Measurements from ENCODE around the gene SLC22A31.

Gene SLC22A31

DNA sequence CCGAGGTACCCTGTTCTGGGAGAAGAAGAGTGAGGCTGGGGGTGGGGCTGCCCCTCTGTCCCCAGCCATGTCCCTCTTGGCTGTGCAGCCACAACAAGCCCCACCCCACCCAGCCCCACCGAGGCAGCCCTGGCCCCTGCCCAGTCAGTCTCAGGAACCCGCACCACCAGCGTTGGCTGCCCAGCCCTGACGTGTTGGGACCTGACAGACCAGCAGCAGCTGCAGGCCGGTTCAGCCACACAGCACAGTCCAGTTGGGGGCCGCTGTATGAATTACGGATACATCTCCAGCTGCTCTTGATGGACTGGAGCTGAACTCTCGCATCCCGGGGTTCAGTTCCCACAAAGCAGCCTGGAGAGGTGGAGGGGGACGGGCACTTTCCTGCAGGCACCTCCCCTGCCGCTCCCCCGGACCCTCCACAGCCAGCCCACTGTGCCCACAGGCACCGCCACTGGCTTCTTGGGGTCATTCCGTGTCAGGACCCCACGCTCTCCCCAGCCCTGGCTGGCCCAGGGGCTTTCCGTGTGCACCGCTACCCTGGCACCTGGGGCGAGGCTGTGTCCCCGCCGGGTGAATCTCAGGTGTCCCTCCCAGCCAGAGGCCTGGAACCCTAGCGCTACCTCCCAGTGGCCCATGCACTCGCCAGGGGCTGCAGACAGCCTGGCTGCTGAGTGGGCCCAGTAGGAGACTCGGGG, 21.7 kb downstream of the SLC22A31 start:
- Histone ChIP-seq H3K9me3 (ENCODE audit: insufficient read depth, low read length) (no peaks in the 10 kb centered on the region), H2AFZ (ENCODE audit: low read depth, low read length, severe bottlenecking) (no peak overlapping the region), H3K9me2 (replicated peaks; ENCODE audit: insufficient read depth, low read length) (no peaks in the 10 kb centered on the region), H3K79me2 (ENCODE audit: insufficient read depth, low read length) (no peaks in the 10 kb centered on the region), H3F3A (ENCODE audit: insufficient read depth) (no peaks in the 10 kb centered on the region), H3K27me3 (ENCODE audit: low read length) (no peaks in the 10 kb centered on the region), H3K4me3 (ENCODE audit: insufficient read depth, low read length, poor library complexity, severe bottlenecking) (no peak overlapping the region), H3K9ac (ENCODE audit: low read length) (no peak overlapping the region), H3K27ac (ENCODE audit: low read depth, low read length) (no peak overlapping the region), H3K36me3 (ENCODE audit: low read length) (no peaks in the 10 kb centered on the region), H4K20me1 (ENCODE audit: low read depth, low read length) (no peaks in the 10 kb centered on the region), H3K4me2 (ENCODE audit: low read depth, low read length, poor library complexity, severe bottlenecking) (no peak overlapping the region)
- TF ChIP-seq, protein P1, sequence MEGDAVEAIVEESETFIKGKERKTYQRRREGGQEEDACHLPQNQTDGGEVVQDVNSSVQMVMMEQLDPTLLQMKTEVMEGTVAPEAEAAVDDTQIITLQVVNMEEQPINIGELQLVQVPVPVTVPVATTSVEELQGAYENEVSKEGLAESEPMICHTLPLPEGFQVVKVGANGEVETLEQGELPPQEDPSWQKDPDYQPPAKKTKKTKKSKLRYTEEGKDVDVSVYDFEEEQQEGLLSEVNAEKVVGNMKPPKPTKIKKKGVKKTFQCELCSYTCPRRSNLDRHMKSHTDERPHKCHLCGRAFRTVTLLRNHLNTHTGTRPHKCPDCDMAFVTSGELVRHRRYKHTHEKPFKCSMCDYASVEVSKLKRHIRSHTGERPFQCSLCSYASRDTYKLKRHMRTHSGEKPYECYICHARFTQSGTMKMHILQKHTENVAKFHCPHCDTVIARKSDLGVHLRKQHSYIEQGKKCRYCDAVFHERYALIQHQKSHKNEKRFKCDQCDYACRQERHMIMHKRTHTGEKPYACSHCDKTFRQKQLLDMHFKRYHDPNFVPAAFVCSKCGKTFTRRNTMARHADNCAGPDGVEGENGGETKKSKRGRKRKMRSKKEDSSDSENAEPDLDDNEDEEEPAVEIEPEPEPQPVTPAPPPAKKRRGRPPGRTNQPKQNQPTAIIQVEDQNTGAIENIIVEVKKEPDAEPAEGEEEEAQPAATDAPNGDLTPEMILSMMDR (IDR thresholded peaks at IDR 0.05; ENCODE audit: insufficient read depth, low read length, poor library complexity, severe bottlenecking): no peak
- TF ChIP-seq EZH2phosphoT487 (conservative IDR thresholded peaks at IDR 0.05; ENCODE audit: low read length): no peak

DNA sequence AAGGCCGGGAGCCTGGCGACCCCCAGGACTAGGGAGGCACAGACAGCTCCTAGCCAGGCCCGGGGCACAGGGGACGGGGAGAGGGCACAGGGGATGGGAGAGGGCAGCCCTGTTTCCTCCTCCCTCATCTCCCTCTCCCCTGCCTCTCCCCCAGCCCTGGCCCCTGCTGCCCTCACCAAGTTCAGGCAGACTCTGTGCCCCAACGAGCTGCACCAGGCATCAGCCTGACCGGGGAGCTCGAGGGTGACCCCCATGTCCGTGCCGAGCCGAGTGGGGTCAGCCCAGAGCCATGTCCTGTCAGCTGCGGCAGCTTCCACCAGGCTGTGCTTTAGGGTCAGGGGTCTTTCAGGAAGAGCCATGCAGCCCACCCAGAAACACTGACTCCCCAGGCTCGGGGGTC, 22.8 kb downstream of the SLC22A31 start:
- H4K20me1 ChIP-seq (ENCODE audit: low read depth, low read length): no peaks in the 10 kb centered on the region
- H3K9ac ChIP-seq (ENCODE audit: low read length): no peak overlapping the region
- no peaks in the 10 kb centered on the region for H3K9me3 ChIP-seq (ENCODE audit: insufficient read depth, low read length)
- H2AFZ ChIP-seq (ENCODE audit: low read depth, low read length, severe bottlenecking): no peak overlapping the region
- H3K4me2 ChIP-seq (ENCODE audit: low read depth, low read length, poor library complexity, severe bottlenecking): no peak overlapping the region
- TF ChIP-seq, protein P1 (IDR thresholded peaks at IDR 0.05; ENCODE audit: insufficient read depth, low read length, poor library complexity, severe bottlenecking): no peak
- no peak for TF ChIP-seq EZH2phosphoT487 (conservative IDR thresholded peaks at IDR 0.05; ENCODE audit: low read length)
- no peaks in the 10 kb centered on the region for H3K27me3 ChIP-seq (ENCODE audit: low read length)
- H3K79me2 ChIP-seq (ENCODE audit: insufficient read depth, low read length): no peaks in the 10 kb centered on the region
- H3F3A ChIP-seq (ENCODE audit: insufficient read depth): no peaks in the 10 kb centered on the region
- no peaks in the 10 kb centered on the region for H3K36me3 ChIP-seq (ENCODE audit: low read length)
- no peak overlapping the region for H3K4me3 ChIP-seq (ENCODE audit: insufficient read depth, low read length, poor library complexity, severe bottlenecking)
- H3K9me2 ChIP-seq (replicated peaks; ENCODE audit: insufficient read depth, low read length): no peaks in the 10 kb centered on the region
- no peak overlapping the region for H3K27ac ChIP-seq (ENCODE audit: low read depth, low read length)

DNA sequence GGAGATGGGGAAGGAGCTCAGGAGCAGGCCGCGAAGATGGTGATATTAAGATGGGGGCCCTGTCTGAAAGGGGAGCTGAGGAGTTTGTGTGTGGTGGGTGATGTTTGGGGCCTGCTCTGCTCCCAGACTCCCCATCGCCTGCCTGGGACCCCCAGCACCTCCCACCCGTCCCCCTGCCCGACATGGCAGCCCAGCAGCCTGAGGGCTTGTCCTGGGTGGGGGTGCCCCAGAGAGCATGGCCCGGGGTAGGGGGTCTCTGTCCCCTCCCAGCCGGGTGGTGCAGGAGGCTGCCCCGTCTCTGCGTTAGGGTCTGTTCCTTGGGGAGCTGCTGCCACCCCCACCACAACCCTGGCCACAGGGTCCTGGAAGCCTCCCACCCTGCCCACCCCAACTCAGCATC, 23.6 kb downstream of the SLC22A31 start:
- H3K4me2 ChIP-seq (ENCODE audit: low read depth, low read length, poor library complexity, severe bottlenecking): no peak overlapping the region
- no peaks in the 10 kb centered on the region for H4K20me1 ChIP-seq (ENCODE audit: low read depth, low read length)
- H3K27ac ChIP-seq (ENCODE audit: low read depth, low read length): no peak overlapping the region
- no peak overlapping the region for H2AFZ ChIP-seq (ENCODE audit: low read depth, low read length, severe bottlenecking)
- no peak overlapping the region for H3K4me3 ChIP-seq (ENCODE audit: insufficient read depth, low read length, poor library complexity, severe bottlenecking)
- H3F3A ChIP-seq (ENCODE audit: insufficient read depth): no peaks in the 10 kb centered on the region
- H3K36me3 ChIP-seq (ENCODE audit: low read length): no peaks in the 10 kb centered on the region
- H3K27me3 ChIP-seq (ENCODE audit: low read length): no peaks in the 10 kb centered on the region
- H3K9me3 ChIP-seq (ENCODE audit: insufficient read depth, low read length): no peaks in the 10 kb centered on the region
- TF ChIP-seq, protein P1 (IDR thresholded peaks at IDR 0.05; ENCODE audit: insufficient read depth, low read length, poor library complexity, severe bottlenecking): no peak
- no peak for TF ChIP-seq EZH2phosphoT487 (conservative IDR thresholded peaks at IDR 0.05; ENCODE audit: low read length)
- H3K79me2 ChIP-seq (ENCODE audit: insufficient read depth, low read length): no peaks in the 10 kb centered on the region
- H3K9me2 ChIP-seq (replicated peaks; ENCODE audit: insufficient read depth, low read length): no peaks in the 10 kb centered on the region
- H3K9ac ChIP-seq (ENCODE audit: low read length): no peak overlapping the region
